BE2C (cell line): Measurements from ENCODE around the gene ITIH3. TPM values are rescaled to one million over a fixed set of nuclear protein-coding genes. Genes with fewer than 3 reads are reported as not detected.
A peak's percentile ranks its signal among the peaks of the same experiment; 100 is the strongest.

Experiments
- DNase-seq: peaks from one replicate; pipeline ENCODE4 v3.0.0-alpha.2; 2020
- H3K27me3 ChIP-seq: fragments of 250-450 bp; sonication (Bioruptor Pico); 2 replicates; pipeline ENCODE4 v1.5.1; 2020; ENCODE audit warnings: mild to moderate bottlenecking
- H3K36me3 ChIP-seq: fragments of 250-450 bp; sonication (Bioruptor Pico); 2 replicates; pipeline ENCODE4 v1.5.1; 2020; ENCODE audit warnings: mild to moderate bottlenecking
- H3K4me1 ChIP-seq: fragments of 250-450 bp; sonication (Bioruptor Pico); 2 replicates; pipeline ENCODE4 v1.5.1; 2020
- H3K4me3 ChIP-seq: 2 replicates; pipeline ENCODE4 v1.5.1; 2011; ENCODE audit warnings: low read depth, low read length
- H3K9me3 ChIP-seq: fragments of 250-450 bp; sonication (Bioruptor Pico); 2 replicates; pipeline ENCODE4 v1.5.1; 2020
- CTCF ChIP-seq: IDR thresholded peaks from 2 replicates; pipeline ENCODE4 v1.5.1; 2012; ENCODE audit warnings: mild to moderate bottlenecking, low read depth, low read length
- polyA plus RNA-seq: library from polyadenylated mRNA; unstranded; fragments of >200 nt; gene quantifications from one replicate; pipeline ENCODE4 v1.2.1, GENCODE V29; 2012; ENCODE audit warnings: low read depth, missing spikeins; ENCODE audit not compliant: insufficient read length, insufficient read depth

Gene ITIH3
- not detected for polyA plus RNA-seq

- no peak for TF ChIP-seq CTCF
- no peak for DNase-seq
- Histone ChIP-seq H3K36me3 (no peaks in the 10 kb centered on the region), H3K4me3 (no peak within 1 kb of the TSS), H3K4me1 (no peaks in the 10 kb centered on the region), H3K27me3 (no peaks in the 10 kb centered on the region), H3K9me3 (no peaks in the 10 kb centered on the region)
Observed at GRCh38 chr3:52794612-52795099, at the start of gene ITIH3. TSS of gene ITIH3 (plus strand) at chr3:52794796. CDS start at chr3:52794804, 8 bp downstream.

- H3K36me3 ChIP-seq: no peaks in the 10 kb centered on the region; the same call in 1 of the 2 replicates
Observed at GRCh38 chr3:52752045-52752660, 42.4 kb upstream of the ITIH3 start.

GRCh38 chr3:52754373-52754772 is 40.2 kb upstream of the ITIH3 start:
- TF ChIP-seq CTCF: no peak
- no peak for DNase-seq
- Histone ChIP-seq H3K36me3 (no peaks in the 10 kb centered on the region; the same call in 1 of the 2 replicates), H3K4me3 (no peak overlapping the region), H3K27me3 (no peaks in the 10 kb centered on the region), H3K4me1 (no peaks in the 10 kb centered on the region), H3K9me3 (no peaks in the 10 kb centered on the region)

More at GRCh38 chr3:52752045-52752660, 42.4 kb upstream of the ITIH3 start:
- H3K27me3 ChIP-seq: no peaks in the 10 kb centered on the region
- TF ChIP-seq CTCF: no peak
- no peak overlapping the region for H3K4me3 ChIP-seq
- H3K9me3 ChIP-seq: no peaks in the 10 kb centered on the region
- no peaks in the 10 kb centered on the region for H3K4me1 ChIP-seq
- no peak for DNase-seq

- H3K4me3 ChIP-seq: no peak overlapping the region
- H3K36me3 ChIP-seq: no peaks in the 10 kb centered on the region; the same call in 1 of the 2 replicates
- no peaks in the 10 kb centered on the region for H3K9me3 ChIP-seq
- TF ChIP-seq CTCF: no peak
- no peaks in the 10 kb centered on the region for H3K4me1 ChIP-seq
- no peaks in the 10 kb centered on the region for H3K27me3 ChIP-seq
- DNase-seq: no peak
Observed at GRCh38 chr3:52756141-52756540, 38.5 kb upstream of the ITIH3 start.

GRCh38 chr3:52763466-52763865 is 31.1 kb upstream of the ITIH3 start:
- H3K36me3 ChIP-seq: no peaks in the 10 kb centered on the region
- H3K4me3 ChIP-seq: no peak overlapping the region
- no peaks in the 10 kb centered on the region for H3K9me3 ChIP-seq
- no peaks in the 10 kb centered on the region for H3K27me3 ChIP-seq
- no peak for TF ChIP-seq CTCF
- DNase-seq: no peak
- no peaks in the 10 kb centered on the region for H3K4me1 ChIP-seq

GRCh38 chr3:52769786-52770455 is 24.7 kb upstream of the ITIH3 start:
- Histone ChIP-seq H3K27me3 (no peaks in the 10 kb centered on the region), H3K36me3 (no peaks in the 10 kb centered on the region), H3K4me1 (no peaks in the 10 kb centered on the region), H3K4me3 (peak overlapping the region; percentile 75), H3K9me3 (no peaks in the 10 kb centered on the region)
- TF ChIP-seq CTCF: no peak
- no peak for DNase-seq
